Measurements from ENCODE around the gene PLAC1.

The PLAC1 gene

GRCh38 chrX:134650701-134651100 is 7.6 kb downstream of the PLAC1 start:
- Histone ChIP-seq H3K9ac (no peak overlapping the region), H3K27me3 (ENCODE audit: insufficient read depth, low read depth) (no peaks in the 10 kb centered on the region), H3K4me2 (no peak overlapping the region), H3K4me3 (IDR thresholded peaks at IDR 0.05; ENCODE audit: insufficient read depth, low read depth, low read length) (no peak overlapping the region), H2AFZ (ENCODE audit: low read depth) (no peak overlapping the region), H3K79me2 (ENCODE audit: insufficient read depth, low read depth) (no peaks in the 10 kb centered on the region), H3K4me1 (ENCODE audit: low read depth, poor library complexity, severe bottlenecking) (no peaks in the 10 kb centered on the region), H3K36me3 (ENCODE audit: insufficient read depth) (no peaks in the 10 kb centered on the region), H4K20me1 (ENCODE audit: insufficient read depth) (no peaks in the 10 kb centered on the region), H3K27ac (no peak overlapping the region)
- no peak for TF ChIP-seq CTCF (conservative IDR thresholded peaks at IDR 0.05; ENCODE audit: low read depth, low read length)

GRCh38 chrX:134649770-134650169 is 8.5 kb downstream of the PLAC1 start:
- Histone ChIP-seq H3K36me3 (ENCODE audit: insufficient read depth) (no peaks in the 10 kb centered on the region), H4K20me1 (ENCODE audit: insufficient read depth) (no peaks in the 10 kb centered on the region), H3K79me2 (ENCODE audit: insufficient read depth, low read depth) (no peaks in the 10 kb centered on the region), H3K4me1 (ENCODE audit: low read depth, poor library complexity, severe bottlenecking) (no peaks in the 10 kb centered on the region), H3K27me3 (ENCODE audit: insufficient read depth, low read depth) (no peaks in the 10 kb centered on the region), H2AFZ (ENCODE audit: low read depth) (no peak overlapping the region), H3K9ac (no peak overlapping the region), H3K4me2 (no peak overlapping the region), H3K27ac (no peak overlapping the region), H3K4me3 (IDR thresholded peaks at IDR 0.05; ENCODE audit: insufficient read depth, low read depth, low read length) (no peak overlapping the region)
- no peak for TF ChIP-seq CTCF (conservative IDR thresholded peaks at IDR 0.05; ENCODE audit: low read depth, low read length)

- Histone ChIP-seq H3K27me3 (ENCODE audit: insufficient read depth, low read depth) (no peaks in the 10 kb centered on the region), H3K36me3 (ENCODE audit: insufficient read depth) (no peaks in the 10 kb centered on the region), H2AFZ (ENCODE audit: low read depth) (no peak overlapping the region), H3K4me2 (no peak overlapping the region), H3K27ac (no peak overlapping the region), H3K9ac (no peak overlapping the region), H3K4me1 (ENCODE audit: low read depth, poor library complexity, severe bottlenecking) (no peaks in the 10 kb centered on the region), H3K4me3 (IDR thresholded peaks at IDR 0.05; ENCODE audit: insufficient read depth, low read depth, low read length) (no peak overlapping the region), H4K20me1 (ENCODE audit: insufficient read depth) (no peaks in the 10 kb centered on the region), H3K79me2 (ENCODE audit: insufficient read depth, low read depth) (no peaks in the 10 kb centered on the region)
- TF ChIP-seq CTCF (conservative IDR thresholded peaks at IDR 0.05; ENCODE audit: low read depth, low read length), result no peak
Measured at GRCh38 chrX:134647477-134647877, 10.8 kb downstream of the PLAC1 start.

GRCh38 chrX:134646691-134647090 is 11.6 kb downstream of the PLAC1 start:
- H3K9ac ChIP-seq, result no peak overlapping the region
- H3K4me1 ChIP-seq (ENCODE audit: low read depth, poor library complexity, severe bottlenecking), result no peaks in the 10 kb centered on the region
- H3K27me3 ChIP-seq (ENCODE audit: insufficient read depth, low read depth), result no peaks in the 10 kb centered on the region
- no peaks in the 10 kb centered on the region for H3K36me3 ChIP-seq (ENCODE audit: insufficient read depth)
- TF ChIP-seq CTCF (conservative IDR thresholded peaks at IDR 0.05; ENCODE audit: low read depth, low read length), result no peak
- no peaks in the 10 kb centered on the region for H4K20me1 ChIP-seq (ENCODE audit: insufficient read depth)
- H2AFZ ChIP-seq (ENCODE audit: low read depth), result no peak overlapping the region
- no peak overlapping the region for H3K4me2 ChIP-seq
- no peak overlapping the region for H3K4me3 ChIP-seq (IDR thresholded peaks at IDR 0.05; ENCODE audit: insufficient read depth, low read depth, low read length)
- no peaks in the 10 kb centered on the region for H3K79me2 ChIP-seq (ENCODE audit: insufficient read depth, low read depth)
- no peak overlapping the region for H3K27ac ChIP-seq
